ENCODE results near the gene CTBP1. TPM values are rescaled to one million over a fixed set of nuclear protein-coding genes. Genes with fewer than 3 reads are reported as not detected.
A peak's percentile ranks its signal among the peaks of the same experiment; 100 is the strongest.

Gene CTBP1
- total RNA-seq, 1 experiment from 2014 or later: 184 TPM

DNA sequence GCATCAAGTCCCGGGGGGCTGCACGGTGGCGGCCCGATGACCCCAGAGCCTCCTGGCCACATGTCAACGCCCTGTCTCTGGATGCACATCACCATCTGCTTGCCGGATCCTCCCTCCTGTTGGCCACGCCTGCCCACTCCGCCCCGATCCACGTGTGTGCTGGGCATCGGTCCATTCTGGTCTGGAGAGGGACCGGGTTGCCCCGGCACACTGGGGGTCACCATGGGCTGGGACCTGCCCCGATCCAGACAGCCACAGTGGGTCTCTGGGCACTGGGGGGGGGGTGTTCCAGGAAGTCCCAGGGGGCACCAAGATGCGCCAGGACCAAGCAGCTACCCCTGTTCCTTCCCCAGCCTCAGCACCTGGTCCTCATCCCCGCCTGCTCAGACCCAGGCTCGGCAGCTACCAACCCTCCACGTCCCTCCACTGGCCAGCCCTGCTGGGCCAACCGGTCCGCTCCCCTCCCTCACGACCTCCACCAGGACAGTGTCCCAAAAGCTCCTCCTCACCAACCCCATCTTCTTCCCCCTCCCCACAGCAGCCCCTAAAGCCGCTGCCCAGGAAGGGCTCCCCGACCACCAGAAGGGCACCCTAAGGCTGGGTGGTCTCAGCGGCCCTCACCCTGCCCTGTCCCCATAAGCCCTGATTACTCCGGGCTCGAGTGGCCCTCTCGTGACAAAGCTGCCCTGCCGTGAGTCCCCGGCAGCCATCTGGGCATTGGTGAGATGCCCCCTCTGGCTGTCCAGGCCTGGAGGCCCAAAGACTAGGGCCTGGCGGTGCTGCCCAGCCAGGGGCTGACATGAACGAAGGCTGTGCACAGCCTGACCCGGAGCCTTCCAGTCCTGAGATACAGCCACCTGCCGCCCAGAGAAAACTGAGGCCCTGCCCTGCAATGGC, 4.6 kb downstream of the CTBP1 start:
- intact Hi-C loops (cut with micrococcal nuclease; ENCODE audit: unreplicated experiment): no loop called here
- peak overlapping the region; percentile 53 for H3K27ac Mint-ChIP-seq (ENCODE audit: unreplicated experiment)
- peaks cover 7% of the 10 kb centered on the region for H3K4me1 Mint-ChIP-seq (ENCODE audit: low read depth, unreplicated experiment)
- TF ChIP-seq CTCF (IDR thresholded peaks at IDR 0.05; ENCODE audit: insufficient read depth in 1 of 2, low read depth in 1 of 2, low read length in 1 of 2, severe bottlenecking in 1 of 2, unreplicated experiment in 1 of 2): no peak
- H3K4me3 Mint-ChIP-seq (ENCODE audit: unreplicated experiment): no peak overlapping the region
- no peaks in the 10 kb centered on the region for H3K27me3 ChIP-seq (replicated peaks; ENCODE audit: control insufficient read depth, insufficient read depth, low read length)
- H3K27me3 Mint-ChIP-seq (ENCODE audit: insufficient read depth, unreplicated experiment): no peaks in the 10 kb centered on the region
- H3K4me1 ChIP-seq: peaks cover 11% of the 10 kb centered on the region
- H3K9me3 ChIP-seq: no peaks in the 10 kb centered on the region
- no TSS peak for BruUV-seq (replicated peaks)
- H3K9me3 Mint-ChIP-seq (ENCODE audit: unreplicated experiment): no peaks in the 10 kb centered on the region
- POLR2A ChIA-PET: no interaction called here
- peak in 1 of 2 experiments; percentile 24 for DNase-seq
- no peaks in the 10 kb centered on the region; the same call in 1 of the 2 replicates for H3K36me3 ChIP-seq (ENCODE audit: control insufficient read depth, insufficient read depth, low read length)
- peaks cover 63% of the 10 kb centered on the region for H3K36me3 Mint-ChIP-seq (ENCODE audit: insufficient read depth, unreplicated experiment)
- CTCF ChIA-PET: interaction anchor here (1.1 kb wide), 1 partner anchor 110 kb away, joined by 3 read pairs; no protein-coding TSS in a partner anchor
- H3K4me3 ChIP-seq (ENCODE audit: low read depth, low read length): no peak overlapping the region

GRCh38 chr4:1243451-1244080, 5.4 kb downstream of the CTBP1 start:
- peak overlapping the region; percentile 53 for H3K27ac Mint-ChIP-seq (ENCODE audit: unreplicated experiment)

More at GRCh38 chr4:1243451-1244080, 5.4 kb downstream of the CTBP1 start:
- Histone ChIP-seq H3K4me1 (peaks cover 11% of the 10 kb centered on the region), H3K27me3 (replicated peaks; ENCODE audit: control insufficient read depth, insufficient read depth, low read length) (no peaks in the 10 kb centered on the region), H3K4me3 (ENCODE audit: low read depth, low read length) (no peak overlapping the region), H3K36me3 (ENCODE audit: control insufficient read depth, insufficient read depth, low read length) (no peaks in the 10 kb centered on the region; the same call in 1 of the 2 replicates), H3K9me3 (no peaks in the 10 kb centered on the region)
- POLR2A ChIA-PET: no interaction called here
- no peak for TF ChIP-seq CTCF (IDR thresholded peaks at IDR 0.05; ENCODE audit: insufficient read depth in 1 of 2, low read depth in 1 of 2, low read length in 1 of 2, severe bottlenecking in 1 of 2, unreplicated experiment in 1 of 2)
- CTCF ChIA-PET: interaction anchor here (1.1 kb wide), 1 partner anchor 111 kb away, joined by 3 read pairs; no protein-coding TSS in a partner anchor
- intact Hi-C loops (cut with micrococcal nuclease; ENCODE audit: unreplicated experiment): no loop called here
- no TSS peak for BruUV-seq (replicated peaks)
- Mint-ChIP-seq H3K36me3 (ENCODE audit: insufficient read depth, unreplicated experiment) (peaks cover 68% of the 10 kb centered on the region), H3K9me3 (ENCODE audit: unreplicated experiment) (no peaks in the 10 kb centered on the region), H3K4me3 (ENCODE audit: unreplicated experiment) (no peak overlapping the region), H3K27me3 (ENCODE audit: insufficient read depth, unreplicated experiment) (no peaks in the 10 kb centered on the region), H3K4me1 (ENCODE audit: low read depth, unreplicated experiment) (peaks cover 7% of the 10 kb centered on the region)
- DNase-seq: peak in 1 of 2 experiments; percentile 27

All from Caco-2 (cell line).